Measurements from ENCODE around the gene MCUB. TPM values are rescaled to one million over a fixed set of nuclear protein-coding genes. Genes with fewer than 3 reads are reported as not detected.

MCUB gene
- total and polyA plus RNA-seq, 2 donors (not counting 1 experiment from before 2014, with no cell fraction given): 19.0 to 20.6 TPM

DNA sequence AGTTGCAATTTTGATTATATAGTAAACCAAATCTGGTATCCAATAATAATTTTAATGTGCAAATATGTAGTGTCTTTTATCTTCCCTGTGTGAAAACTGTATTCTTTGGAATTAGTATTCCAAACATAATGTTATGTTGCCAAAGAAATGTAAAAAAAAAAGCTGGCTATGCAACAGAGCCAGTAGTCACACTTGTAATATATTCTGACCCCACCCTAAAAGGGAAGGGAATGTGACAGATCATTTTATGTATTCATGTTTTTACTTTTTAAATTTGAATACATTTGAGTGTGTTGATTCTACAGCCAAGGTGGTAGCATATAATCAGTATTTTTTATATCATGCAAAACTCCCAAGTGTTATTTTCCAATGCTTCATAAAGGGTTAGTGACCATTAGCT is 27.9 kb upstream of the MCUB start:
- H3K9ac ChIP-seq (ENCODE audit: insufficient read depth, low read length): no peak overlapping the region
- H3K4me1 ChIP-seq (ENCODE audit: control insufficient read depth, extremely low read depth, insufficient read depth, low read length): no peaks in the 10 kb centered on the region
- H3K27ac ChIP-seq (ENCODE audit: insufficient read depth, low read length): no peak overlapping the region
- DNase-seq (ENCODE audit: low read depth in 2 of 2): no peak
- H3K27me3 ChIP-seq (ENCODE audit: control insufficient read depth, insufficient read depth, low read length): no peaks in the 10 kb centered on the region
- H3K9me3 ChIP-seq (ENCODE audit: control insufficient read depth, insufficient read depth, low read depth, low read length): no peaks in the 10 kb centered on the region
- TF ChIP-seq EZH2 (IDR thresholded peaks at IDR 0.05; ENCODE audit: low read length, missing control alignments) (no peak), CTCF (conservative IDR thresholded peaks at IDR 0.05 in 1 of 2, IDR thresholded peaks at IDR 0.05 in 1 of 2; ENCODE audit: low read depth in 1 of 2, low read length in 2 of 2) (no peak)
- H3K4me3 ChIP-seq (replicated peaks in 1 of 4; ENCODE audit: control extremely low read depth in 1 of 4, insufficient read depth in 1 of 4, low read depth in 3 of 4, low read length in 4 of 4): no peak overlapping the region
- no peaks in the 10 kb centered on the region for H3K79me2 ChIP-seq (ENCODE audit: control insufficient read depth, insufficient read depth, low read length)
- peaks cover 6% of the 10 kb centered on the region for H3K36me3 ChIP-seq (ENCODE audit: control insufficient read depth, insufficient read depth, low read length)
- H2AFZ ChIP-seq (ENCODE audit: low read length): no peak overlapping the region
- H4K20me1 ChIP-seq (ENCODE audit: control insufficient read depth, extremely low read depth, insufficient read depth, low read length): no peaks in the 10 kb centered on the region
- H3K4me2 ChIP-seq (ENCODE audit: extremely low read depth, insufficient read depth, low read length): no peak overlapping the region

DNA sequence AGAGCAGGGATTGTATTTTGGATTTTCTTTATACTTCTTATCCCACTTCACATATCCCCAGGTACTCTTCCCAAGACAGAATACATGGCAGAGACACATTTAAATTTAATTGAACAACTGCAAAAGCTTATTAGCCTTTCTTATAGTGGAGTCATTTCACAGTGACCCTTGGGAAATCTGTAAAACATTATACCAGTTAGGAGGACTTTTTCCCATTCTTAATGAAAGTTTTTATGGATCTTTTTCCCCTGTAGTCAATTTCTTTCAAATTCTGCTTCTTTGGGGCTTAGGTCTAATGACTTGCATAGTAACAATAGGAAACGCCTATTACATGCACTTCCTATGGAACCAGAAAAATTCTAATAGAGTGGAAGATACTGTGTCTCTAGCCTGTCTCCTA is 14.6 kb upstream of the MCUB start:
- Histone ChIP-seq H3K36me3 (ENCODE audit: control insufficient read depth, insufficient read depth, low read length) (no peaks in the 10 kb centered on the region), H3K4me1 (ENCODE audit: control insufficient read depth, extremely low read depth, insufficient read depth, low read length) (no peaks in the 10 kb centered on the region), H3K9me3 (ENCODE audit: control insufficient read depth, insufficient read depth, low read depth, low read length) (no peaks in the 10 kb centered on the region), H3K4me3 (replicated peaks in 1 of 4; ENCODE audit: control extremely low read depth in 1 of 4, insufficient read depth in 1 of 4, low read depth in 3 of 4, low read length in 4 of 4) (no peak overlapping the region), H3K27me3 (ENCODE audit: control insufficient read depth, insufficient read depth, low read length) (no peaks in the 10 kb centered on the region), H4K20me1 (ENCODE audit: control insufficient read depth, extremely low read depth, insufficient read depth, low read length) (no peaks in the 10 kb centered on the region), H3K4me2 (ENCODE audit: extremely low read depth, insufficient read depth, low read length) (no peak overlapping the region), H3K27ac (ENCODE audit: insufficient read depth, low read length) (no peak overlapping the region), H3K9ac (ENCODE audit: insufficient read depth, low read length) (no peak overlapping the region), H3K79me2 (ENCODE audit: control insufficient read depth, insufficient read depth, low read length) (no peaks in the 10 kb centered on the region), H2AFZ (ENCODE audit: low read length) (no peak overlapping the region)
- no peak for DNase-seq (ENCODE audit: low read depth in 2 of 2)
- no peak for TF ChIP-seq EZH2 (IDR thresholded peaks at IDR 0.05; ENCODE audit: low read length, missing control alignments)
- no peak for TF ChIP-seq CTCF (conservative IDR thresholded peaks at IDR 0.05 in 1 of 2, IDR thresholded peaks at IDR 0.05 in 1 of 2; ENCODE audit: low read depth in 1 of 2, low read length in 2 of 2)

DNA sequence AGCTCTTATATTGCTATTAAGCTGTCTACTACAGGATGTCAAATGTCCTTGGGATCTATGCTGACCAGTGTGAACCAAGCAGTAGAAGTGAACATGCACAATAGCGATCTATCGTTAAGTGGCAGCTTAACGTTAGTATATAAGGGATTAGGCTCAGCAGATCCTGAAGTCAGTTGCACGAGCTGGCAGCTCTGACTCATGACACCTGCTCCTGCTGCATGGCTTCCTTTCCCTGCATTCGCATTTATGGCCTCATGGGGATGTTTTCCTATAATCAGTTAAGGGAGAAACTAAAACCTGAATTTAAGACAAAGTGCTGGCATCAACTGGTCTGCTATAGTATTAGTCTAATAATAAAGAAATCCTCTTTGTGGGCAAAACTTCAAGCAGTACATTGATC is 12.7 kb upstream of the MCUB start:
- Histone ChIP-seq H3K9me3 (ENCODE audit: control insufficient read depth, insufficient read depth, low read depth, low read length) (no peaks in the 10 kb centered on the region), H3K79me2 (ENCODE audit: control insufficient read depth, insufficient read depth, low read length) (no peaks in the 10 kb centered on the region), H3K27ac (ENCODE audit: insufficient read depth, low read length) (no peak overlapping the region), H4K20me1 (ENCODE audit: control insufficient read depth, extremely low read depth, insufficient read depth, low read length) (no peaks in the 10 kb centered on the region), H3K4me1 (ENCODE audit: control insufficient read depth, extremely low read depth, insufficient read depth, low read length) (no peaks in the 10 kb centered on the region), H3K4me3 (replicated peaks in 1 of 4; ENCODE audit: control extremely low read depth in 1 of 4, insufficient read depth in 1 of 4, low read depth in 3 of 4, low read length in 4 of 4) (no peak overlapping the region), H2AFZ (ENCODE audit: low read length) (no peak overlapping the region), H3K4me2 (ENCODE audit: extremely low read depth, insufficient read depth, low read length) (no peak overlapping the region), H3K36me3 (ENCODE audit: control insufficient read depth, insufficient read depth, low read length) (no peaks in the 10 kb centered on the region), H3K9ac (ENCODE audit: insufficient read depth, low read length) (no peak overlapping the region), H3K27me3 (ENCODE audit: control insufficient read depth, insufficient read depth, low read length) (no peaks in the 10 kb centered on the region)
- DNase-seq (ENCODE audit: low read depth in 2 of 2): no peak
- TF ChIP-seq EZH2 (IDR thresholded peaks at IDR 0.05; ENCODE audit: low read length, missing control alignments) (no peak), CTCF (conservative IDR thresholded peaks at IDR 0.05 in 1 of 2, IDR thresholded peaks at IDR 0.05 in 1 of 2; ENCODE audit: low read depth in 1 of 2, low read length in 2 of 2) (no peak)

Measured in fibroblast of lung (primary cell).